NOMO-1 treated with dmso at 0.1 percent for 144 hours (cell line): ENCODE measurements around the gene KDM4B.
"Not testable (repeated sequence)": the region's sequence is repeated elsewhere in the genome, so short reads cannot be mapped to it uniquely, and the experiment has no call there.

Experiments
- DNase-seq: peaks from one replicate; lab custom pipeline; 2025; ENCODE audit not compliant: unreplicated experiment; lab: John Stamatoyannopoulos, UW

Gene KDM4B

DNA sequence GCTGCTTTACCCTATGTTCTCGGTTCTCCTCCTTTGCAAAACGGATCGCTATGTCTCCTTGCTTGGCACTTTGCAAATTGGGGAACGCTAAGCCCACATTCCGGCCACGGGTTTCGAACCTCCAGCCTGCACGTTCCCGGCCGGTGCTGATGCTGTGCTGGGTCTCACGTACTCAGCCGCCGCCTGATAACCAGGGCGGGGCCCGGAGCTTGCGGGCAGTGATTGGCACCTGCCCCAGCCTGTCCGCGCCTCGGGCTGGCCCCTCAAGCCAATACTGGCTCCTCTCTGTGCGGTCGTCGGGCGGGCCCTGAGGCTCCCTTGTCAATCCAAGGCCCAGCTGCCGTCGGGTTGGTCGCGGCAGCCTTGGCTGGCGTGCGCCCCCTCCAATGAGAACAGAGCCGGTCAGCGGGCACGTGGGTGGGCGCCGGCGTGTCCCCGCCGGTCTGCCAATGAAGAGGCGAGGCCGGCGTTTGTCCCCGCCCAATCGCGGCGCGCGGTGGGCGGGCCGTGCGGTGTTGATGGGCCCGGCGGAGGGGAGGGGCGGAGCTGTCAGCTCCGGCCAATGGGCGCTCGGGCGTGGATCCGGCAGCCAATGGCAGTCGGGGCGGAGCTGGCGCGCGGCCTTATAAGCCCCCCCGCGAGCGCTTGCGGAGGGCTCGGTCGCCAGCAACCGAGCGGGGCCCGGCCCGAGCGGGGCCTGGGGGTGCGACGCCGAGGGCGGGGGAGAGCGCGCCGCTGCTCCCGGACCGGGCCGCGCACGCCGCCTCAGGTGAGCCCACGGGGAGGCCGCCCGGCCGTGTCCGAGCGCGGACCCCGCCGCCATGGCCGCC, at the start of gene KDM4B:
Gene KDM4B, plus strand, starts transcription at position 652 of the 830 bp plus-strand sequence. CDS start 63,778 bp downstream, outside the sequence.
- peak; percentile 98 for DNase-seq

GRCh38 chr19:4922530-4923275, 46.2 kb upstream of the KDM4B start:
- DNase-seq: peak; percentile 39

- no peak for DNase-seq
These were observed 45.6 kb upstream of the KDM4B start for GRCh38 chr19:4923276-4923747.

- DNase-seq: no peak
These were observed 39.7 kb upstream of the KDM4B start for GRCh38 chr19:4929186-4929585.

GRCh38 chr19:4930664-4931063, 38.2 kb upstream of the KDM4B start:
- DNase-seq: no peak

DNA sequence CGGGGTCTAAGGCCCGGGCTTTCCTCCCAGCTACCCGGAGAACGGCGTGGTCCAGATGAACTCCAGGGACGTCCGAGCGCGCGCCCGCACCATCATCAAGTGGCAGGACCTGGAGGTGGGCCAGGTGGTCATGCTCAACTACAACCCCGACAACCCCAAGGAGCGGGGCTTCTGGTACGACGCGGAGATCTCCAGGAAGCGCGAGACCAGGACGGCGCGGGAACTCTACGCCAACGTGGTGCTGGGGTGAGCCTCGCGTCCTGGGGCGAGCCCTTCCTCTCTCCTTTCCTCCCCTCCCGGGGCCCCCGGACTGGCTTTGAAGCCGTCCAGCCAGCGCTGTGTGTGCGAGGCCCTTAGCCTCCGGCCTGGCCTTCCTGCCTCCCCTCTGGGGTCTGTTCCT, 36.2 kb upstream of the KDM4B start:
- no peak for DNase-seq

DNA sequence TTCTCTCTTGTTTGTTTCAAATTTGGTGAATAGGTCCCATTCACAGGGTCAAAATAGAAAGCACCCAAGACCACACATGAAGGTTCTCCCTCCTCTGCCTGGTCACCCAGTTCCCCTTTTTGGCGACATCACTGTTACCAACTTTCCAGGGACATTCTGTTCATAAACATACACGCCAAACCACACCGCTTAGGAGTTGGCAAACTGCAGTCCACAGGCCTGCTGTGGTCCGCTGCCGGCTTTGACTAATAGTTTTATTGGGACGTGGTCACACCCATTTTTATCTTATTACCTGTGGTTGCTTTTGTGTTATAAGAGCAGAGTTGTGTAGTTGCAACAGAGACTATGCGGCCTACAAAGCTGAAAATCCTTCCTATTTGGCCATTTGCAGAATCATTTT, 35.4 kb upstream of the KDM4B start:
- no peak for DNase-seq

- DNase-seq: no peak
These were observed 33.5 kb upstream of the KDM4B start for GRCh38 chr19:4935444-4935843.

GRCh38 chr19:4937060-4937459, 31.9 kb upstream of the KDM4B start:
- DNase-seq: no peak

DNA sequence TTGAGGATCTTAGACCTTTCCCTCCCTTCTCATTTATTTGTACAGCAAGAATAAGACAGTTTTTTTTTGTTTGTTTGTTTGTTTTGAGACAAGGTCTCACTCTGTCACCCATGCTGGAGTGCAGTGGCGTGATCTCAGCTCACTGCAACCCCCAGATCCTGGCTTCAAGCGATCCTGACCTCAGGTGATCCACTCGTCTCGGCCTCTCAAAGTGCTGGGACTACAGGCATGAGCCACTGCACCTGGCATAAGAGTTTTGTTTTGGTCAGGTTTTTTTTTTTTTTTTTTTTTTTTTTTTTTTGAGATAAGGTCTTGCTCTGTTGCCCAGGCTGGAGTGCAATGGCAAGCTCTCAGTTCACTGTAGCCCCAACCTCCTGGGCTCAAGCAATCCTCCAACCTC, 30.5 kb upstream of the KDM4B start:
- not testable (repeated sequence) for DNase-seq

- DNase-seq: no peak
These were observed 29.4 kb upstream of the KDM4B start for GRCh38 chr19:4939466-4939865.

GRCh38 chr19:4941638-4942169, 27.2 kb upstream of the KDM4B start:
- DNase-seq: not testable (repeated sequence)

DNA sequence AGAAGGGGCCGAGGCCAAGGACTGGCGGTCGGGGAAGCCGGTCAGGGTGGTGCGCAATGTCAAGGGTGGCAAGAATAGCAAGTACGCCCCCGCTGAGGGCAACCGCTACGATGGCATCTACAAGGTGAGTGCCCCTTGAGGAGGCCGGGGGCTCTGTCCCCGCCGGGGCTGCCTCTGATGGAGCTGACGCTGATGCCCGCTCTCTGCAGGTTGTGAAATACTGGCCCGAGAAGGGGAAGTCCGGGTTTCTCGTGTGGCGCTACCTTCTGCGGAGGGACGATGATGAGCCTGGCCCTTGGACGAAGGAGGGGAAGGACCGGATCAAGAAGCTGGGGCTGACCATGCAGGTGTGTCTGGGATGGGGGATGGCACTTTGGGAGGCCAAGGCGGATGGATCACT, 18.3 kb upstream of the KDM4B start:
- not testable (repeated sequence) for DNase-seq

GRCh38 chr19:4951656-4952055, 17.3 kb upstream of the KDM4B start:
- DNase-seq: no peak

- no peak for DNase-seq
These were observed 16.0 kb upstream of the KDM4B start for GRCh38 chr19:4952945-4953344.

DNA sequence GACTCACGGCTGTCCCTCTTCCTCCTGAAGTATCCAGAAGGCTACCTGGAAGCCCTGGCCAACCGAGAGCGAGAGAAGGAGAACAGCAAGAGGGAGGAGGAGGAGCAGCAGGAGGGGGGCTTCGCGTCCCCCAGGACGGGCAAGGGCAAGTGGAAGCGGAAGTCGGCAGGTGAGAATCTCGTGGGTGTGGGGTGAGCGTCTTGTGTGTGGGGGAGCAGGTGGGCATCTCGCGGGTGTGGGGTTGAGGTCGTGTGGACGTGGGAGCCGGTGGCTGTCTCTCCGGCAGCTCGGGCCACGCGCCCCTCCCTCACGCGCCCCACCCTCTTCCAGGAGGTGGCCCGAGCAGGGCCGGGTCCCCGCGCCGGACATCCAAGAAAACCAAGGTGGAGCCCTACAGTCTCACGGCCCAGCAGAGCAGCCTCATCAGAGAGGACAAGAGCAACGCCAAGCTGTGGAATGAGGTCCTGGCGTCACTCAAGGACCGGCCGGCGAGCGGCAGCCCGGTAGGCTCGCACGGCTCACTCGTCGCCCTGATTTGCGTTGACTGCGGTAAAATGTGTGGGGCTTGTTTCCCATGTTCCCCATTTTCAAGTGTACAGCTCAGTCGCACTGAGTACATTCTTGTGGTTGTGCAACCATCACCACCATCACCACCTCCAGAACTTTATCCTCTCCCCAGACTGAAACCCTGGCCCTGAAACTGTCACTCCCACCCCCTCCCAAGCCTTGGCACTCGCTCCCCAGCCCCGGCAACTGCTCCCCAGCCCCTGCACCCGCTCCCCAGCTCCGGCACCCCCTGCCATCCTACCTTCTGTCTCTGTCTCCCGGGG, 14.4 kb upstream of the KDM4B start:
- DNase-seq: not testable (repeated sequence)

GRCh38 chr19:4955274-4955673, 13.6 kb upstream of the KDM4B start:
- DNase-seq: no peak

- DNase-seq: no peak
These were observed 10.9 kb upstream of the KDM4B start for GRCh38 chr19:4957981-4958380.

- DNase-seq: no peak
These were observed 6.8 kb upstream of the KDM4B start for GRCh38 chr19:4962085-4962619.

GRCh38 chr19:4965061-4965460, 3.9 kb upstream of the KDM4B start:
- DNase-seq: no peak

GRCh38 chr19:4966591-4966990, 2.3 kb upstream of the KDM4B start:
- no peak for DNase-seq
